Measurements from ENCODE around the gene NEFH.
"Not testable (repeated sequence)": the region's sequence is repeated elsewhere in the genome, so short reads cannot be mapped to it uniquely, and the experiment has no call there.

GRCh38 chr22:29489127-29489780, 9.2 kb downstream of the NEFH start:
- TF ChIP-seq, protein P1, sequence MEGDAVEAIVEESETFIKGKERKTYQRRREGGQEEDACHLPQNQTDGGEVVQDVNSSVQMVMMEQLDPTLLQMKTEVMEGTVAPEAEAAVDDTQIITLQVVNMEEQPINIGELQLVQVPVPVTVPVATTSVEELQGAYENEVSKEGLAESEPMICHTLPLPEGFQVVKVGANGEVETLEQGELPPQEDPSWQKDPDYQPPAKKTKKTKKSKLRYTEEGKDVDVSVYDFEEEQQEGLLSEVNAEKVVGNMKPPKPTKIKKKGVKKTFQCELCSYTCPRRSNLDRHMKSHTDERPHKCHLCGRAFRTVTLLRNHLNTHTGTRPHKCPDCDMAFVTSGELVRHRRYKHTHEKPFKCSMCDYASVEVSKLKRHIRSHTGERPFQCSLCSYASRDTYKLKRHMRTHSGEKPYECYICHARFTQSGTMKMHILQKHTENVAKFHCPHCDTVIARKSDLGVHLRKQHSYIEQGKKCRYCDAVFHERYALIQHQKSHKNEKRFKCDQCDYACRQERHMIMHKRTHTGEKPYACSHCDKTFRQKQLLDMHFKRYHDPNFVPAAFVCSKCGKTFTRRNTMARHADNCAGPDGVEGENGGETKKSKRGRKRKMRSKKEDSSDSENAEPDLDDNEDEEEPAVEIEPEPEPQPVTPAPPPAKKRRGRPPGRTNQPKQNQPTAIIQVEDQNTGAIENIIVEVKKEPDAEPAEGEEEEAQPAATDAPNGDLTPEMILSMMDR (IDR thresholded peaks at IDR 0.05; ENCODE audit: low read depth, low read length, poor library complexity, severe bottlenecking) = not testable (repeated sequence)
- TF ChIP-seq EZH2phosphoT487 (IDR thresholded peaks at IDR 0.05; ENCODE audit: borderline replicate concordance, low read length) = not testable (repeated sequence)
